Brain microvascular endothelial cell (primary cell): ENCODE data around the gene ZNHIT1.
A peak's percentile ranks its signal among the peaks of the same experiment; 100 is the strongest.

Experiments
- DNase-seq: peaks from one replicate; pipeline ENCODE4 v3.0.0-alpha.2; 2020
- H3K27ac ChIP-seq: fragments of 250-450 bp; sonication (Bioruptor Pico); 2 replicates; pipeline ENCODE4 v1.5.1; 2020; ENCODE audit warnings: mild to moderate bottlenecking, moderate library complexity
- H3K27me3 ChIP-seq: fragments of 250-450 bp; sonication (Bioruptor Pico); replicated peaks from 2 replicates; pipeline ENCODE4 v1.5.1; 2020; ENCODE audit warnings: mild to moderate bottlenecking
- H3K36me3 ChIP-seq: fragments of 250-450 bp; sonication (Bioruptor Pico); replicated peaks from 2 replicates; pipeline ENCODE4 v1.5.1; 2020; ENCODE audit warnings: mild to moderate bottlenecking
- H3K4me3 ChIP-seq: 2 replicates; pipeline ENCODE4 v1.5.1; 2011; ENCODE audit warnings: low read depth, mild to moderate bottlenecking, control low read depth, low read length, moderate library complexity
- in situ Hi-C: cut with HindIII; loops from 2 replicates; pipeline ENCODE4 v1.10.0; 2017; ENCODE audit warnings: low sequenced_read_pairs, low pct_ligation_motif_present
- TF ChIP-seq, protein P1 (sequence below): IDR thresholded peaks from 2 replicates; pipeline ENCODE4 v1.5.1; 2011; ENCODE audit warnings: low read depth, mild to moderate bottlenecking, moderate library complexity, low read length, control low read depth, inconsistent platforms; ENCODE audit errors: missing control alignments

Gene ZNHIT1

DNA sequence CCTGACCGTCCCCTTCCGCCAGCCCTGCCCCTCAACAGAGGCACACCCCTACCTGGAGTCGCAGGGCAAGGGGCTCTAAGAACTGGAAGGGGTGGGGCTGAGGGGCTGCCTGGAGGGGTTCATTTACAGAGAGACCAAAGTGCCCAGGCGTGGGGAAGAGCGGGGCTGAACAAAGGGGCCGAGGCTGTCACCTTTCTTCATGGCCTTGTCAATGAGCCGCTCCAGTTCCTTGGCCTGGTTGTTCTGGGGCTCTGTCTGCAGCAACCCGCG is 21.9 kb downstream of the ZNHIT1 start:
- no peak overlapping the region for H3K4me3 ChIP-seq
- no peak overlapping the region for H3K27ac ChIP-seq
- in situ Hi-C loops, result no loop called here
- no peak for DNase-seq
- H3K27me3 ChIP-seq, result no peaks in the 10 kb centered on the region
- peaks cover 32% of the 10 kb centered on the region for H3K36me3 ChIP-seq
- TF ChIP-seq, protein P1, sequence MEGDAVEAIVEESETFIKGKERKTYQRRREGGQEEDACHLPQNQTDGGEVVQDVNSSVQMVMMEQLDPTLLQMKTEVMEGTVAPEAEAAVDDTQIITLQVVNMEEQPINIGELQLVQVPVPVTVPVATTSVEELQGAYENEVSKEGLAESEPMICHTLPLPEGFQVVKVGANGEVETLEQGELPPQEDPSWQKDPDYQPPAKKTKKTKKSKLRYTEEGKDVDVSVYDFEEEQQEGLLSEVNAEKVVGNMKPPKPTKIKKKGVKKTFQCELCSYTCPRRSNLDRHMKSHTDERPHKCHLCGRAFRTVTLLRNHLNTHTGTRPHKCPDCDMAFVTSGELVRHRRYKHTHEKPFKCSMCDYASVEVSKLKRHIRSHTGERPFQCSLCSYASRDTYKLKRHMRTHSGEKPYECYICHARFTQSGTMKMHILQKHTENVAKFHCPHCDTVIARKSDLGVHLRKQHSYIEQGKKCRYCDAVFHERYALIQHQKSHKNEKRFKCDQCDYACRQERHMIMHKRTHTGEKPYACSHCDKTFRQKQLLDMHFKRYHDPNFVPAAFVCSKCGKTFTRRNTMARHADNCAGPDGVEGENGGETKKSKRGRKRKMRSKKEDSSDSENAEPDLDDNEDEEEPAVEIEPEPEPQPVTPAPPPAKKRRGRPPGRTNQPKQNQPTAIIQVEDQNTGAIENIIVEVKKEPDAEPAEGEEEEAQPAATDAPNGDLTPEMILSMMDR, result no peak

DNA sequence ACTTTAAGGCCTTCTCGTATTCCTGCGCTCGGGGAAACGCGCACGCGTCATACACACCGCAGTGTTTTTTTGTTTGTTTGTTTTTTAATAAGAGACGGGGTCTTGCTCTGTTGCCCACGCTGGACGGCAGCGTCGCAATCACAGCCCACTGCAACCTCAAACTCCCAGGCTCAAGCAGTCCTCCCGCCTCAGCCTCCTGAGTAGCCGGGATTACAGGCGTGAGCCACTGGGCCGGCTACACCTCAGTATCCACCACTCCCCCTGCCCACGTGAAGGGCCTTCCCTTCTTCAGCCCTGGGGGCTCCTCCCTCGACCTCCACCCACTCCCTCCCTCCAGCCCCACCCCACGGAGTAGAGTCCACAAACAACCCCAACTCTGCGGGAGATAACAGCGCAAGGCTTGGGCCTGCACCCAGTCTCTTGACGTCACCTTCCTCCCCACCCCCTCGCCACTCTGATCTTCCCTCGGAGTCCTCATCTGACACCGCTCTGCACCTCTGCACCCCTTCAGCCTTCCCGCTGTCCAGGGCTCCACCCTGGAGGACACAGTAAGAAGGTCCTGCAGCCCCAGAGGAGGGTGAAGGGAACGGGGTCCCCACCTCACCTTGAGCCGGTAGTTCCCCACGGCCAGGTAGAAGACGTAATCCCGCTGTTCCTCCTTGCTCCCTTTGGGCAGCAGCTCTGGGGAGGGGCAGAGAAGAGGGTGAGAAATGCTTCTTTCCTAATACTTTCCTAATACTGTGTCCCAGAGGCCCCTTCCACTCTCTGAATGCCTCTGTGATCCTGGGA is 22.5 kb downstream of the ZNHIT1 start:
- TF ChIP-seq, protein P1, result no peak
- Histone ChIP-seq H3K27ac (no peak overlapping the region), H3K4me3 (no peak overlapping the region), H3K36me3 (peaks cover 32% of the 10 kb centered on the region), H3K27me3 (no peaks in the 10 kb centered on the region)
- in situ Hi-C loops, result no loop called here
- DNase-seq, result no peak

DNA sequence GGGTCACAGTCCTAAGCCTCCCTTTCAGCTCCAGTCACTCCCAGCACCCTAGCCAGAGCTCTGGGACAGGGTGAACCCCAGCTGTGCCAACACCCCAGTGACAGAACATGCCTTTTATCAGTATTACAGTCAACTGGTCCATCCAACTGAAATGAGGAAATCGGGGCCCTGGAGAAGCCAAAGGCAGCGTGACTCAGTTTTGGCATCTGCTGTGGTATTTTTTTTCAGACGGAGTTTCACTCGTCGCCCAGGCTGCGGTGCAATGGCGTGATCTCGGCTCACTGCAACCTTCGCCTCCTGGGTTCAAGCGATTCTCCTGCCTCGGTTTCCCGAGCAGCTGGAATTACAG is 23.0 kb downstream of the ZNHIT1 start:
- Histone ChIP-seq H3K4me3 (no peak overlapping the region), H3K36me3 (peaks cover 32% of the 10 kb centered on the region), H3K27ac (no peak overlapping the region), H3K27me3 (no peaks in the 10 kb centered on the region)
- DNase-seq, result no peak
- TF ChIP-seq, protein P1, result no peak
- in situ Hi-C loops, result no loop called here

DNA sequence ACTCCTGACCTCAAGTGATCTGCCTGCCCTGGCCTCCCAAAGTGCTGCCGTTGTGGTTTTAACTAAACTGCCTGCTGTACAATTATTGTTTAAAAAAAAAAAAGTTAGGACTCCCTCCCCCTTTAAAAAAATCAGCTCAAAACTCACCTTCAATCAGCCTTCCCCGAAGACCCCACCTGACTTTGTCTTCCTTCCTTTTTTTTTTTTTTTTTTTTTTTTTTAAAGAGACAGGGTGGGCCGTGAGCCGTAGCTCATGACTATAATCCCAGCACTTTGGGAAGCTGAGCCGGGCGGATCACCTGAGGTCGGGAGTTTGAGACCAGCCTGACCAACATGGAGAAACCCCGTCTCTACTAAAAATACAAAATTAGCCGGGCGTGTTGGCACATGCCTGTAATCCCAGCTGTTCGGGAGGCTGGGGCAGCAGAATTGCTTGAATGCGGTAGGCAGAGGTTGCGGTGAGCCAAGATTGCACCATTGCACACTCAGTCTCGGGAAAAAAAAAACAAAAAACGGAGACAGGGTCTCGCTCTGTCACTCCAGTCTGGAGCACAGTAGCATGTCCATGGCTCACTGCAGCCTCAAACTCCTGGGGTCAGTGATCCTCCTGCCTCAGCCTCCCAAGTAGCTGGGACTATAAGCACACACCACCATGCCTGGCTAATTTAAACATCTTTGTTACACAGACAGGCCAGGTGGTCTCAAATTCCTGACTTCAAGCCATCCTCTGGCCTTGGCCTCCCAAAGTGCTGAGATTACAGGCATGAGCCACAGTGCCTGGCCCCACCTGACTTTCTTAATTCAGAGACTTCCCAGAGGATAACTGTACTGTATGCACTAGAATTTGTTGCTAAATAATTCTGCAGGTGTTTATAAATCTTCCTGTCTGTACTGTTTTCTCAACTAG is 23.7 kb downstream of the ZNHIT1 start:
- Histone ChIP-seq H3K4me3 (no peak overlapping the region), H3K36me3 (peaks cover 32% of the 10 kb centered on the region), H3K27ac (no peak overlapping the region), H3K27me3 (no peaks in the 10 kb centered on the region)
- in situ Hi-C loops, result no loop called here
- DNase-seq, result no peak
- TF ChIP-seq, protein P1, result no peak

DNA sequence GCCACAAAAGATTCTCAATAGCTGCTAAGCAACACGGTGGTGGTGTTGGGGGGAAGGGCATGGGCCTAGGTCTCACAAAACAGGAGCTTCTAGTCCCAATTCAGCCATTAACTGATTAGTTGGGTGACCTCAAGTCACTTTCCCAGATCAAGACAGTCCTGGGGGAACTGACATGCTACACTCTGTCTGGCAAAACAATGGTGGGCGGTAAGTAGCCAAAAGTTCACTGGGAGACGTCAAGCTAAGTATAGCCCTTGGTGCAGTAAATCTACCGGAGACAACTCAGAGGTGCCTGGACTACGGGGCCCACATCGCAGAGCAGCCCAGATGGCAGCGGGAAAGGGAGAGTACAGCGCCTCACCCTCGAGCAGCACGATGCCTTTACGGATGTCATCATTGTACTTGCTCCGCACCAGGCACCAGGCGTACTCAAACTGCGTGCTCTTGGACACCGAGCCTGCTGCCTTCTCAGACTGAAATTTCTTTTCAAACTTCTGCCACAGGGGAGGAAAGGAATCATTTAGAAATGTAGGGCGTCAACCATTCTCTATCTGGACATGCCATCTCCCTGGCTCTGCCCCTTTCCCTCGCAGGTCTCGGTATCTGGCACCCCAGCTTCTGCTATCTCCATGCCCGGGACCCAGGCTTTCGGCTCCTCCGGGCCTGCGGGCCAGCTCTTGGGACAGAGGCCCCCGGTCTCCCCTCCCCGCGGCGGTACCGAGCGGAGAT is 25.8 kb downstream of the ZNHIT1 start:
- Histone ChIP-seq H3K27me3 (no peaks in the 10 kb centered on the region), H3K4me3 (peak overlapping the region; percentile 69), H3K27ac (peak overlapping the region; percentile 92), H3K36me3 (peaks cover 19% of the 10 kb centered on the region)
- in situ Hi-C loops, result no loop called here
- peak; percentile 29 for DNase-seq
- TF ChIP-seq, protein P1, result no peak
